Mucosa of rectum (tissue), 2 donors: ENCODE results near the gene FCN2.

ENCODE experiments used
- H3K27ac ChIP-seq, 2 donors: one replicate each; pipeline ENCODE4 v1.7.0; 2013; ENCODE audit warnings: inconsistent platforms in 2 of 2, low read depth in 2 of 2, low read length in 2 of 2
- H3K27me3 ChIP-seq, 2 donors: one replicate each; pipeline ENCODE4 v1.7.0; 2013; ENCODE audit warnings: low read length in 2 of 2; ENCODE audit not compliant: control insufficient read depth in 2 of 2, insufficient read depth in 2 of 2
- H3K36me3 ChIP-seq, 2 donors: one replicate each; pipeline ENCODE4 v1.7.0; 2013; ENCODE audit warnings: low read length in 2 of 2; ENCODE audit not compliant: control insufficient read depth in 2 of 2, insufficient read depth in 2 of 2
- H3K4me1 ChIP-seq, 2 donors: one replicate each; pipeline ENCODE4 v1.7.0; 2013; ENCODE audit warnings: low read length in 2 of 2, mild to moderate bottlenecking in 1 of 2; ENCODE audit not compliant: control insufficient read depth in 2 of 2, insufficient read depth in 2 of 2
- H3K4me3 ChIP-seq, 2 donors: one replicate each; pipeline ENCODE4 v1.7.0; 2013; ENCODE audit warnings: low read length in 2 of 2
- H3K9ac ChIP-seq, 2 donors: one replicate each; pipeline ENCODE4 v1.7.0; 2013; ENCODE audit warnings: low read length in 2 of 2, low read depth in 1 of 2, mild to moderate bottlenecking in 1 of 2
- H3K9me3 ChIP-seq, 2 donors: one replicate each; pipeline ENCODE4 v1.7.0; 2013; ENCODE audit warnings: low read length in 2 of 2; ENCODE audit not compliant: control insufficient read depth in 2 of 2
- donor health status: healthy.
- donor health status: Normal muscosa, but diverticular disease.

FCN2 gene

GRCh38 chr9:134895908-134896833, 15.6 kb downstream of the FCN2 start:
- Histone ChIP-seq H3K9ac (no peak overlapping the region), H3K27ac (no peak overlapping the region), H3K9me3 (peaks cover 0 to 4% of the 10 kb centered on the region in 2 donors), H3K4me1 (no peaks in the 10 kb centered on the region), H3K36me3 (no peaks in the 10 kb centered on the region), H3K27me3 (no peaks in the 10 kb centered on the region), H3K4me3 (no peak overlapping the region)

- no peaks in the 10 kb centered on the region for H3K4me1 ChIP-seq
- peaks cover 0 to 4% of the 10 kb centered on the region in 2 donors for H3K9me3 ChIP-seq
- no peak overlapping the region for H3K9ac ChIP-seq
- no peaks in the 10 kb centered on the region for H3K36me3 ChIP-seq
- H3K27ac ChIP-seq: no peak overlapping the region
- H3K27me3 ChIP-seq: no peaks in the 10 kb centered on the region
- H3K4me3 ChIP-seq: no peak overlapping the region
These were observed 16.4 kb downstream of the FCN2 start for GRCh38 chr9:134896834-134897583.

GRCh38 chr9:134897584-134898170, 17.1 kb downstream of the FCN2 start:
- Histone ChIP-seq H3K9me3 (peaks cover 0 to 4% of the 10 kb centered on the region in 2 donors), H3K27ac (no peak overlapping the region), H3K9ac (no peak overlapping the region), H3K4me1 (no peaks in the 10 kb centered on the region), H3K4me3 (no peak overlapping the region), H3K36me3 (no peaks in the 10 kb centered on the region), H3K27me3 (no peaks in the 10 kb centered on the region)

- Histone ChIP-seq H3K27ac (no peak overlapping the region), H3K36me3 (no peaks in the 10 kb centered on the region), H3K4me3 (no peak overlapping the region), H3K9me3 (peaks cover 0 to 4% of the 10 kb centered on the region in 2 donors), H3K9ac (no peak overlapping the region), H3K4me1 (no peaks in the 10 kb centered on the region), H3K27me3 (no peaks in the 10 kb centered on the region)
These were observed 17.7 kb downstream of the FCN2 start for GRCh38 chr9:134898319-134898718.

GRCh38 chr9:134899168-134899567, 18.6 kb downstream of the FCN2 start:
- Histone ChIP-seq H3K36me3 (no peaks in the 10 kb centered on the region), H3K9me3 (peaks cover 0 to 4% of the 10 kb centered on the region in 2 donors), H3K27ac (no peak overlapping the region), H3K4me3 (no peak overlapping the region), H3K9ac (no peak overlapping the region), H3K4me1 (no peaks in the 10 kb centered on the region), H3K27me3 (no peaks in the 10 kb centered on the region)

- Histone ChIP-seq H3K9ac (no peak overlapping the region), H3K9me3 (peaks cover 0 to 4% of the 10 kb centered on the region in 2 donors), H3K4me1 (no peaks in the 10 kb centered on the region), H3K27me3 (no peaks in the 10 kb centered on the region), H3K27ac (no peak overlapping the region), H3K4me3 (no peak overlapping the region), H3K36me3 (no peaks in the 10 kb centered on the region)
These were observed 19.2 kb downstream of the FCN2 start for GRCh38 chr9:134899818-134900217.

- H3K27ac ChIP-seq: no peak overlapping the region
- H3K9ac ChIP-seq: no peak overlapping the region
- H3K36me3 ChIP-seq: no peaks in the 10 kb centered on the region
- no peaks in the 10 kb centered on the region for H3K27me3 ChIP-seq
- peaks cover 0 to 4% of the 10 kb centered on the region in 2 donors for H3K9me3 ChIP-seq
- H3K4me3 ChIP-seq: no peak overlapping the region
- H3K4me1 ChIP-seq: no peaks in the 10 kb centered on the region
These were observed 22.3 kb downstream of the FCN2 start for GRCh38 chr9:134902936-134903335.

GRCh38 chr9:134908524-134909309, 28.1 kb downstream of the FCN2 start:
- Histone ChIP-seq H3K36me3 (no peaks in the 10 kb centered on the region), H3K27me3 (no peaks in the 10 kb centered on the region), H3K27ac (no peak overlapping the region), H3K9ac (no peak overlapping the region), H3K4me1 (no peaks in the 10 kb centered on the region), H3K4me3 (no peak overlapping the region), H3K9me3 (no peaks in the 10 kb centered on the region)

- no peak overlapping the region for H3K4me3 ChIP-seq
- H3K36me3 ChIP-seq: no peaks in the 10 kb centered on the region
- H3K4me1 ChIP-seq: no peaks in the 10 kb centered on the region
- no peaks in the 10 kb centered on the region for H3K9me3 ChIP-seq
- H3K27me3 ChIP-seq: no peaks in the 10 kb centered on the region
- H3K9ac ChIP-seq: no peak overlapping the region
- H3K27ac ChIP-seq: no peak overlapping the region
These were observed 29.2 kb downstream of the FCN2 start for GRCh38 chr9:134909511-134910481.
